Spleen (tissue), 11 donors: ENCODE results near the gene MOV10. TPM values are rescaled to one million over a fixed set of nuclear protein-coding genes. Genes with fewer than 3 reads are reported as not detected.

Source experiments
- DNase-seq: peaks from one replicate; pipeline ENCODE4 v3.0.0-alpha.2; 2020
- H3K27ac ChIP-seq, 8 donors: fragments of 200-600 bp; sonication (generic) in 7 of 8; 1 replicate in 4 of 8; 2 replicates in 4 of 8; pipeline versions ENCODE4 v1.5.0 to v1.8.0; 2016 to 2021; ENCODE audit warnings: inconsistent platforms in 4 of 8, mild to moderate bottlenecking in 4 of 8, moderate library complexity in 1 of 8
- H3K27me3 ChIP-seq, 7 donors: fragments of 200-600 bp; sonication (generic) in 6 of 7; replicated peaks in 1 of 7; 1 replicate in 4 of 7; 2 replicates in 3 of 7; pipeline versions ENCODE4 v1.5.0 to v1.8.0; 2016 to 2021; ENCODE audit warnings: inconsistent platforms in 3 of 7, mild to moderate bottlenecking in 1 of 7
- H3K36me3 ChIP-seq, 6 donors: fragments of 200-600 bp; sonication (generic) in 5 of 6; 1 replicate in 4 of 6; 2 replicates in 2 of 6; pipeline versions ENCODE4 v1.5.0 to v1.8.0; 2016 to 2021; ENCODE audit warnings: inconsistent platforms in 2 of 6
- H3K4me1 ChIP-seq, 6 donors: fragments of 200-600 bp; sonication (generic) in 5 of 6; 1 replicate in 3 of 6; 2 replicates in 3 of 6; pipeline versions ENCODE4 v1.5.0 to v1.8.0; 2016 to 2021; ENCODE audit warnings: inconsistent platforms in 3 of 6
- H3K4me3 ChIP-seq, 8 donors: fragments of 200-600 bp; sonication (generic) in 7 of 8; 1 replicate in 4 of 8; 2 replicates in 4 of 8; pipeline versions ENCODE4 v1.5.0 to v1.8.0; 2016 to 2021; ENCODE audit warnings: inconsistent platforms in 4 of 8, mild to moderate bottlenecking in 4 of 8, moderate library complexity in 2 of 8
- H3K9me3 ChIP-seq, 8 donors: fragments of 200-600 bp; sonication (generic) in 7 of 8; 1 replicate in 4 of 8; 2 replicates in 4 of 8; pipeline versions ENCODE4 v1.5.0 to v1.8.0; 2016 to 2021; ENCODE audit warnings: inconsistent platforms in 4 of 8
- POLR2A ChIP-seq, 3 donors: fragments of 450-650 bp; IDR thresholded peaks; one replicate each; pipeline ENCODE4 v1.5.1; 2017; ENCODE audit warnings: antibody characterized with exemption in 3 of 3, mild to moderate bottlenecking in 1 of 3
- POLR2AphosphoS5 ChIP-seq, 3 donors: sonication (generic); formaldehyde crosslinking; IDR thresholded peaks; one replicate each; pipeline ENCODE4 v1.5.1; 2017; ENCODE audit warnings: antibody characterized with exemption in 3 of 3
- WGBS, 5 donors: extraction: QIAGEN DNeasy Blood & Tissue Kit in 3 of 5; methylation state at CpG; one replicate each; pipeline versions ENCODE4 v1.1.5 to v1.1.7; 2013 to 2018; 5-methylcytosine and 5-hydroxymethylcytosine counted together
- intact Hi-C: fragments of 100-400 bp; cut with DNase I; formaldehyde crosslinking; loops from one replicate; pipeline ENCODE4 v1.15.0; 2023; ENCODE audit warnings: low total_unique reads
- polyA plus RNA-seq, 3 donors: library from polyadenylated mRNA; stranded (reverse); fragments of 200-250 nt; gene quantifications; one replicate each; pipeline ENCODE4 v1.2.1, GENCODE V29; 2013
- total RNA-seq, 7 donors: library from RNA; depleted of rRNA in 3 of 7; stranded (reverse); fragments of >200 nt in 3 of 7; fragmentation: NEBNext Ultra II Directional in 4 of 7; extraction: Animal tissue kit (Norgen Biotek cat#: 25700) in 4 of 7; gene quantifications; one replicate each; pipeline versions ENCODE4 v1.1.0 to v1.2.1, GENCODE V29; 2016 to 2021
- TF ChIP-seq, protein P1 (sequence below), 11 experiments: fragments of 200-600 bp in 7 of 11; fragments of 450-650 bp in 4 of 11; sonication (generic) in 4 of 11; IDR thresholded peaks in 8 of 11; conservative IDR thresholded peaks in 3 of 11; 1 replicate in 7 of 11; 2 replicates in 4 of 11; pipeline versions ENCODE4 v1.4.0 to v1.8.0; 2016 to 2021; ENCODE audit warnings: antibody characterized with exemption in 11 of 11, inconsistent platforms in 4 of 11, mild to moderate bottlenecking in 1 of 11
- donor health status: healthy with polysubstance abuse.
- donor health status: DM: no; HTN: no; CAD: no; lungs with moderate emphysema.
- donor health status: DM: no; HTN: no; CAD: no.
- donor health status: Bipolar disorder and iron deficiency.
- donor health status: healthy.
- donor health status: DM: no; HTN: no; CAD: no.
- donor health status: DM: yes; HTN: yes; CAD: no.

MOV10 gene
- total and polyA plus RNA-seq, 10 donors = 23.5 to 92.3 (median 59.0) TPM

DNA sequence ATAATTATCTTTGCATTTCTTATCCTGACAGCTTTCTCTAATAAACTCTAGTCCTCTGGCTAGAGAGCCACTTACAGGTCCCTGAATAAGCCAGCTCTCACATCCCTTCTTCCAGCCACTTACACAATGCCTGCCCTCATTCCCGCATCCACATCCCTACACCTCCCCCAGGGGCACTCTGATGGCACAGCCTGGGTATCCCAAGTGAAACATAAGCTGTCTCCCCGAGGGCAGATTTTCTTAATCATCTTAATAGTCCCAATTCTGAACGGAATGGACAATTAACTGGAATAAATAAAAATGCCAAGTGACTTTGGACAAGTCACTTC is 27.6 kb downstream of the MOV10 start:
- intact Hi-C loops = no loop called here

DNA sequence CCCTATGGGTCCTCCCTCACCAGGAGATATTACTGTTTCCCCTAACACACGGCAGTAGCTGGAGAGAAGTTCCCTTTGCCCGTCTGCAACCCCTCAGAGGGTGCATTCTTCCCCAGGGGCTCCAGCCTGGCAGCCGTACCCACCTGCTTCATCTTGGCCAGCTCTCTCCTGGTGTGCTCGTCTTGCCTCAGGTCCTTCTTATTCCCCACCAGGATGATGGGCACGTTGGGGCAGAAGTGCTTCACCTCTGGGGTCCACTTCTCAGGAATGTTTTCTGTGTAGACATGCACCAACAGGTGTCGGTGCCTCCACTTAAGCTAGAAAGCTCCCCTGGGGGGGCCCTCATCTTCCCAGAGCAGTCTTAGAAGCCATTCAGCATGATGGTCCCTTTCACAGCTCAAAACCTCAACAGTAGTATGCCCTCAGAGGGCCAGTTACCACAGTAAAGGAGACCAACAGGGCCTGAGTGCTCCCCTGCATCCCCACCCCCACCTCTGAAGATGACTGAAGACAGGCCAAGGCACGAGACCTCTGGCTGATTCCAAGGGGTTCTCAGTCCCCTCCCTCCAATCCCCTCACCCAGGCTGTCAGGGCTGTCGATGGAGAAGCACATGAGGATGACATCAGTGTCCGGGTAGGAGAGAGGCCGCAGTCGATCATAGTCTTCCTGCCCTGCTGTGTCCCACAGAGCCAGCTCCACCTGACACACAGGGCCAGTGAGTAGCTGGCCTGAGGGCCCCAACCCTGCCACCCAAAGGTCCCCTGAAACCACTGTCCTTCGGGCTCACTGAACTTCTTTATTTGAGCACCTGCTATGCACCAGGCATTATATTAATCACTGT is 28.2 kb downstream of the MOV10 start:
- Histone ChIP-seq H3K27me3 (peaks cover 0 to 5% (median 0%) of the 10 kb centered on the region in 7 donors), H3K4me1 (peaks cover 65 to 95% (median 89%) of the 10 kb centered on the region in 6 donors)
- peak; percentile 67 for DNase-seq

More for the DNA sequence above, 27.6 kb downstream of the MOV10 start:
- no peak overlapping the region for H3K4me3 ChIP-seq
- peaks cover 62 to 92% (median 84%) of the 10 kb centered on the region in 6 donors for H3K4me1 ChIP-seq
- DNase-seq = peak; percentile 33
- 62 to 79% (median 69%) methylated on average over 3 of the region's 3 CpGs for WGBS, 5 donors
- H3K36me3 ChIP-seq = peaks cover 0 to 70% (median 17%) of the 10 kb centered on the region in 6 donors
- no peaks in the 10 kb centered on the region for H3K9me3 ChIP-seq
- peaks cover 0 to 5% (median 0%) of the 10 kb centered on the region in 7 donors for H3K27me3 ChIP-seq
- TF ChIP-seq POLR2A (IDR thresholded peaks at IDR 0.05) (no peak), POLR2AphosphoS5 (IDR thresholded peaks at IDR 0.05) (no peak)
- TF ChIP-seq, protein P1, sequence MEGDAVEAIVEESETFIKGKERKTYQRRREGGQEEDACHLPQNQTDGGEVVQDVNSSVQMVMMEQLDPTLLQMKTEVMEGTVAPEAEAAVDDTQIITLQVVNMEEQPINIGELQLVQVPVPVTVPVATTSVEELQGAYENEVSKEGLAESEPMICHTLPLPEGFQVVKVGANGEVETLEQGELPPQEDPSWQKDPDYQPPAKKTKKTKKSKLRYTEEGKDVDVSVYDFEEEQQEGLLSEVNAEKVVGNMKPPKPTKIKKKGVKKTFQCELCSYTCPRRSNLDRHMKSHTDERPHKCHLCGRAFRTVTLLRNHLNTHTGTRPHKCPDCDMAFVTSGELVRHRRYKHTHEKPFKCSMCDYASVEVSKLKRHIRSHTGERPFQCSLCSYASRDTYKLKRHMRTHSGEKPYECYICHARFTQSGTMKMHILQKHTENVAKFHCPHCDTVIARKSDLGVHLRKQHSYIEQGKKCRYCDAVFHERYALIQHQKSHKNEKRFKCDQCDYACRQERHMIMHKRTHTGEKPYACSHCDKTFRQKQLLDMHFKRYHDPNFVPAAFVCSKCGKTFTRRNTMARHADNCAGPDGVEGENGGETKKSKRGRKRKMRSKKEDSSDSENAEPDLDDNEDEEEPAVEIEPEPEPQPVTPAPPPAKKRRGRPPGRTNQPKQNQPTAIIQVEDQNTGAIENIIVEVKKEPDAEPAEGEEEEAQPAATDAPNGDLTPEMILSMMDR (IDR thresholded peaks at IDR 0.05 in 8 of 11, conservative IDR thresholded peaks at IDR 0.05 in 3 of 11) = no peak
- H3K27ac ChIP-seq = peak overlapping the region; percentile 76 to 97 (median 90)

DNA sequence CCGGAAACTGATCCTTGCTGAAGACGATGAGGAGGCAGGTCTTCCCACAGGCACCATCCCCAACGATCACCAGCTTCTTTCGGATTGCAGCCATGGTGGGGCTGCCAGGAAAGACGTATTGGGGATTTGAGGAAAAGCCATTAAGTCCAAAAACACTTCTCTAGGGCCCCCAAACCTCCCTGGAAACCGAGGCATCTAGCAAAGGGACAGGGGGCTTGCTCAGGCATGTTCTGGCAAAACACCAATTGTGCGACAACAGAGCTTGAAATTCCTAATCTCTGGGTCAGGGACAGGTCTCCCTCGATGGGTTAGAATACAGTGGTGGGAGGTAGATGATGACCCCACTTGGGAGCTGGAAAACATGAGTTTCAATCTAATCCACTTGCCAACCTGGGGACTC is 29.2 kb downstream of the MOV10 start:
- H3K36me3 ChIP-seq = peaks cover 0 to 53% (median 10%) of the 10 kb centered on the region in 6 donors
- H3K27ac ChIP-seq = peak overlapping the region in 7 of 8 donors; percentile 76 to 97 (median 93)
- H3K27me3 ChIP-seq = peaks cover 0 to 5% (median 0%) of the 10 kb centered on the region in 7 donors
- H3K9me3 ChIP-seq = no peaks in the 10 kb centered on the region
- peaks cover 62 to 93% (median 85%) of the 10 kb centered on the region in 6 donors for H3K4me1 ChIP-seq
- intact Hi-C loops = no loop called here
- WGBS, 5 donors = 58 to 88% (median 82%) methylated on average over 8 of the region's 8 CpGs
- TF ChIP-seq, protein P1 (IDR thresholded peaks at IDR 0.05 in 8 of 11, conservative IDR thresholded peaks at IDR 0.05 in 3 of 11) = no peak
- H3K4me3 ChIP-seq = peak overlapping the region in 1 of 8 donors; percentile 92
- peak; percentile 38 for DNase-seq

More for the DNA sequence above, 28.2 kb downstream of the MOV10 start:
- 62 to 73% (median 66%) methylated on average over 8 to 12 of the region's 12 CpGs for WGBS, 5 donors
- no peaks in the 10 kb centered on the region for H3K9me3 ChIP-seq
- peak overlapping the region; percentile 76 to 97 (median 90) for H3K27ac ChIP-seq
- intact Hi-C loops = no loop called here
- H3K4me3 ChIP-seq = no peak overlapping the region
- TF ChIP-seq POLR2AphosphoS5 (IDR thresholded peaks at IDR 0.05) = peak in 2 of 3 donors; percentile 15 to 16
- TF ChIP-seq POLR2A (IDR thresholded peaks at IDR 0.05) = no peak
- H3K36me3 ChIP-seq = peaks cover 0 to 64% (median 14%) of the 10 kb centered on the region in 6 donors

DNA sequence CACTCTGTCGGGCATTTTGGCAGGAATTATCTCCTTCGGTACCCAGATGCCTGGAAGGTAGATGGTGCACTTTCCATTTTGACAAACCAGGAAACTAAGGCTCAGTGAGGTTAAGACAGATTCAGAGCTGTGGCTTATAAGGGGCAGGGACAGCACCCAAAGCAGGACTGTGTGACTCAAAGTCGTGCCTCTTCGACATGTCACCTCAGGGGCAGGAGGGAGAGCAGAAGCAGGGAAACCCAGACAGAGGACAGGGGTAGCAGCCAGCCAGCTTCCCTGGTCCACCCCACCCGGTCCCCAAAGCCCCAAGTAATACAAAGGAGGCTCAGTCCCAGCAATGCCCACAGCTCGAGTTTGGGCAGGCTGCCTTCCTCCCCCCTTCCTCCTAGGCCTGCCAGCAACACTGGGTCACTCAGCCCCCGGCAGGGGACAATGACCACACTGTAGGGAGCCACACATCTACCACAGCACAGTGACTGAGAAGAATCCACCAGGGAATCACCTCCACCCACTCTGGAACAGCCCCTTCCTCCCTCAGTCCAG is 30.0 kb downstream of the MOV10 start:
- WGBS, 5 donors = 33 to 42% (median 40%) methylated on average over 4 to 7 of the region's 7 CpGs

More for the DNA sequence above, 30.0 kb downstream of the MOV10 start:
- peak overlapping the region; percentile 9 to 92 (median 58) for H3K4me3 ChIP-seq
- intact Hi-C loops = no loop called here
- H3K36me3 ChIP-seq = peaks cover 0 to 46% (median 10%) of the 10 kb centered on the region in 6 donors
- TF ChIP-seq, protein P1 (IDR thresholded peaks at IDR 0.05 in 8 of 11, conservative IDR thresholded peaks at IDR 0.05 in 3 of 11) = no peak
- H3K4me1 ChIP-seq = peaks cover 59 to 85% (median 79%) of the 10 kb centered on the region in 6 donors
- H3K27ac ChIP-seq = peak overlapping the region; percentile 76 to 97 (median 90)
- no peak for DNase-seq
- H3K27me3 ChIP-seq = peaks cover 0 to 5% (median 0%) of the 10 kb centered on the region in 7 donors
- no peaks in the 10 kb centered on the region for H3K9me3 ChIP-seq
